Measurements from ENCODE around the gene XBP1.
"Not testable (repeated sequence)": the region's sequence is repeated elsewhere in the genome, so short reads cannot be mapped to it uniquely, and the experiment has no call there.

XBP1 gene

GRCh38 chr22:28800308-28801041, at the start of gene XBP1:
Gene XBP1 (minus strand): TSS chr22:28800569.
- DNase-seq (ENCODE audit: low read depth in 2 of 2) = peak; percentile 80 to 81

DNA sequence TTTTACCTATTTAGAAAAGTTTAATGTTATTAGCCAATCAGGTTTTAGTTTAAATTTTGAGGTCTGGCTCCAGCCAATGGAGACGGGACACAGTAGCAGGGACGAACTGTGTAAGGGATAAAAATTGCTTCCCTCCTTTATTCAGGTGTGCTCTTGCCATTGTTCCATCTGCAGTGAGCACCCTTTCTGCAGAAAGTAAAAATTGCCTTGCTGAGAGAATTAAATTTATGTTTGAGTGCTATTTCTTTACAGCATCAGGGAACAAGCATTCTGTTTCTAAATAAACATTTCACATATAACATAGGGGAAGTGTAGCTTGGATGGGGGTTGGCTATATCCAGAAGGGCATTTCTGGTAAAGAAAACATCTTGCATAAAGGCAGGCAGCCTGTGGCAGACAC, 46.6 kb upstream of the XBP1 start:
- DNase-seq (ENCODE audit: low read depth in 2 of 2) = no peak

GRCh38 chr22:28844277-28844676, 43.9 kb upstream of the XBP1 start:
- not testable (repeated sequence) for DNase-seq (ENCODE audit: low read depth in 2 of 2)

DNA sequence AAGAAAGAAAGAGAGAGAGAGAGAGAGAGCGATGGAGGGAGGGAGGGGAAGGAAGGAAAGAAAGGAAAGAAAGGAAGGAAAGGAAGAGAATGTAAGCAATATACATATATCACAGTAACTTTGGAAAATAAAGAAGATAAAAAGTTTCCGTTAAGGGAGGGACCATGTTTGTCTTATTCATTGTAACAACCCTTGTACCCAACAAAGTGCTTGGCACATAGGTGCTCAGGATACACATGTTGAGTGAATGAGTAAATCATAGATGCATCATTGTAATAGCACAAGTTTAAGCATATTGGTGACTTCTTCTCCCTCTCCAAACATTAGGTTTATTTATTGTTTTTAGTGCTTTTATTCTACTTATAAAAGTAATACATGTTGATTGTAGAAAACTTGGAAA, 43.3 kb upstream of the XBP1 start:
- DNase-seq (ENCODE audit: low read depth in 2 of 2) = no peak

- no peak for DNase-seq (ENCODE audit: low read depth in 2 of 2)
Measured at GRCh38 chr22:28841111-28841510, 40.7 kb upstream of the XBP1 start.

GRCh38 chr22:28838971-28839370, 38.6 kb upstream of the XBP1 start:
- no peak for DNase-seq (ENCODE audit: low read depth in 2 of 2)

GRCh38 chr22:28837640-28838039, 37.3 kb upstream of the XBP1 start:
- no peak for DNase-seq (ENCODE audit: low read depth in 2 of 2)

DNA sequence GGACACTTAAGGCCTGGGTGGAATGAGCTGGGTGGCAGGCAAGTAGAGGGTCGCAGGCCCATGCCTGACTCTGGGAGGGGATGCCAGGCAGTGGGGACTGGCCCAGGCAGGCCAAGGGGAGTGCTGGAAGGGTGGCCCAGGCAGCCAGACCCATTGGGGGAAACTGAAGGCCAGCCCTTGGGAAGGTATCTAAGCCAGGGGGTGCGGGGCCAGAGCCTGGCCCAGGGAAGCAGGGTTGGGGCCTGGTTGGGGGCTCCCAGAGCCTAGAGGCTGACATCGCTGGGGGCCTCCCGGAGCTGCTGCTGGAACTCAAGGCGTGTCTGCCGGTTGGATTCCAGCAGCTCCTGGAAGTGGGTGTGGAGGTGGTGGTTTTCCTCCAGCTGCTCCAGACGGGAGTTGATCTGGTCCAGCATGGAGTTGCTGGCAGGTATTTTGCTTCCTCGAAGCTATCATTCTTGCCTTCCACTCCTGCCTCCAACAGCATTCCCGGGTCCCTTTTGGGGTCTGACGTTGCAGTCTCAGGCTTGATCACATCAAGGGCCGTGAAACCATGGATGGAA, 35.3 kb upstream of the XBP1 start:
- no peak for DNase-seq (ENCODE audit: low read depth in 2 of 2)

DNA sequence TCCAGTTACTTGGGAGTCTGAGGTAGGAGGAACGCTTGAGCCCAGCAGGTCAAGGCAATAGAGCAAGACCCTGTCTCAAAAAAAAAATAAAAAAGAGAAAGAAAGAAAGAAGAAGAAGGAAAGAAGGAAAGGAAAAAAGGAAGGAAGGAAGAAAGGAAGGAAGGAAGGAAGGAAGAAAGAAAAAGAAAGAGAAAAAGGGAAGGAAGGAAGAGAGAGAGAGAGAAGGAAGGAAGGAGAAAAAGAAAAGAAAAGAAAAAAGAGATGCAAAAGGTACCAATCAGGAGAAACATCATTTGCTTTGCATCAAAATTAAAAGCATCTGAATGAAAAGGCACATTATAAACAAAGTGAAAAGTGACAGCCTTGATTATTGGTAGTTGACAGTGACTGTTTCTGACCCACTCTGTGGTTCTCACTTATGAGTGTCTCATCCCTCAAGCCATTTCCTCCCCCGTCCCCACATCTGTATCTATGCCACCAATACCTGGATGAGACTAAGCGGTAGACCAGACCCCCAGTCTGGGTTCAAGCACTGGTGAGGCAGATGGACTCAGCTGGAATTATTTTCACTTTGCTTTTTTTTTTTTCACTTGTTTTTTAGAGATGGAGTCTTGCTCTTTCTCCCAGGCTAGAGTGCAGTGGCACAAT, 33.0 kb upstream of the XBP1 start:
- no peak for DNase-seq (ENCODE audit: low read depth in 2 of 2)

DNA sequence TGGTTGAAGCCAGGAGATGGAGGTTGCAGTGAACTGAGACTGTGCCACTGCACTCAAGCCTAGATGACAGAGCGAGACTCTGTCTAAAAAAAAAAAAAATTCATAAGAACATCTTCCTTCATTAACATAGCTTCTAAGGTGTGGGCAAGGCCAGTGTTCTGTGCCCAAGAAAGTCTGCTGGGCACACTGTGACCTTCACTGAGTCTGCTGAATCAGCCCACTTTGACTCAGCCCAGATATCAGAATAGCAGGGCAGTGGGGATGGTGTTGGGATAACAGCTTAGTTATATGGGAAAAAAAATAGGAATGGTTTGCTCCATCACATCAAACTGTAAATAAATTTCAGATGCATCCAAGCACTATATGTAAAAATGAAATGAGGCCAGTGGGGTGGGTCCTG, 32.4 kb upstream of the XBP1 start:
- no peak for DNase-seq (ENCODE audit: low read depth in 2 of 2)

GRCh38 chr22:28831140-28832072, 31.0 kb upstream of the XBP1 start:
- DNase-seq (ENCODE audit: low read depth in 2 of 2) = no peak

DNA sequence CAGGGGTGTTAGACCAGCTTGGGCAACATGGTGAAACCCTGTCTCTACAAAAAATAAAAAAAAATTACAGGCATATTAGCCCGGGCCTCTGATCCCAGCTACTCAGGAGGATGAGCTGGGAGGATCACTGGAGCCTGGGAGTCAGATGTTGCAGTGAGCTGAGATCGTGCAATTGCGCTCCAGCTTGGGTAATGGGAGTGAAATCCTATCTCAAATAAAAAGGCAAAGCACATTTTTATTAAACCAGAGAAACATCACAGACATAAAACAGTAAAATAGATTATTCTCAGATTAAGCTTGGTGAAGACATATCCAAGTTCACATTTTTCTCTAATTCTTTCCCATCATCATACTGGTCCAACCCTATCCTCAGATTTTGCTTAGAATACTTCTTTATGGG, 30.1 kb upstream of the XBP1 start:
- no peak for DNase-seq (ENCODE audit: low read depth in 2 of 2)

DNA sequence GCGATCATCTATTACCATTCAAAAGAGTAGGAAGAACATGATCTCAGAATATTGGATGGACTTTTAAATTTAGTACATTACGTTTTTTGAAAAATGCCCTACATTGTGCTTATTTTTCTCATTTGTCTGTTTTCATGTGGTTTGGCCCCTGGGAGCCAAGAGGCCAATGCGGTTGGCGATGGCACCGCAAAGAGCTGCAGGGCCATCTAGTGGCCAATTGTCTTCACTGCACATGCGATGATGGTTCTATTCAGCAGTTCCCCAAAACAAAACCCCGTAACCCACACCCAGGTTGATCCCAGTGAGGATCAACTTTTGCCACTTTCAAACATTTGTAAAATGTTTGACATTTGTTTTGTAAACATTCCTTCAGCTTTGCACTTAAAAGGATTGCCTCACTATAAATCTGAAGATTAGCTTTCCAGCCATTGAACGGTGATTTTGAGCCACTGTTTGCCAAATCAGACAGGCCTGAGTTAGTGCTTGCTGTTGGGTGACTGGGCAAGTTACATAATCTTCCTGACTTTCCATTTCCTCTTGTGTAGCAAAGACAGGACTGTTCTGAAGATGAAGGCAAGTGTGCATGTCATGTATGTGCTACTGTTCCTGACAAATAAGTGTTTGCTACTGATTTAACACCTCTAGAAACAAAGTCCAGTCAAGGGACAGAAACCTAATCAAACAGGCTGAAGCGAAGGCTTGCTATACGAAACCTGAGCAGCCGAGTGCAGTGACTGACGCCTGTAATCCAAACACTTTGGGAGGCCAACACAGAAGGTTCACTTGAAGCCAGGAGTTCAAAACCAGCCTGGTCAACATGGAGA, 29.2 kb upstream of the XBP1 start:
- DNase-seq (ENCODE audit: low read depth in 2 of 2) = peak; percentile 50 to 53

DNA sequence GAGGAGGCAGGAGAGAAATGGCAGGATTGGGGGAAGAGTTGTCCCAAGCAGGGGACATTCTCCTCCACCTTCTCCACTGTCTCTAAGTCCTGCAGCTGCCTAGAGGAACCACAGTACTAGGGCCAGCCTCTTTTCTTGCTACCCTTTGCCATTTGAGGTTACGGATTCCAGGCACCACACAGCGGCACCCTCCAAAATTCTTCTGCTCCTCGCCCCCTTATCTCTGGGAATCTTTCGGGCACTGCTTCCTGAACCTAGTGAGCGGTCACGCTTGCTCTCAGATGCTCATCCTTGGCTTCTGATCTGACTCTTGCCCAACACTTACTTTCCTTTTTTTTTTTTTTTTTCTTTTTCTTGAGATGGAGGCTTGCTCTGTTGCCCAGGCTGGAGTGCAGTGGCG, 26.6 kb upstream of the XBP1 start:
- no peak for DNase-seq (ENCODE audit: low read depth in 2 of 2)

- not testable (repeated sequence) for DNase-seq (ENCODE audit: low read depth in 2 of 2)
Measured at GRCh38 chr22:28826430-28826829, 26.1 kb upstream of the XBP1 start.

GRCh38 chr22:28824455-28824854, 24.1 kb upstream of the XBP1 start:
- DNase-seq (ENCODE audit: low read depth in 2 of 2) = not testable (repeated sequence)

GRCh38 chr22:28822930-28823551, 22.7 kb upstream of the XBP1 start:
- no peak for DNase-seq (ENCODE audit: low read depth in 2 of 2)

DNA sequence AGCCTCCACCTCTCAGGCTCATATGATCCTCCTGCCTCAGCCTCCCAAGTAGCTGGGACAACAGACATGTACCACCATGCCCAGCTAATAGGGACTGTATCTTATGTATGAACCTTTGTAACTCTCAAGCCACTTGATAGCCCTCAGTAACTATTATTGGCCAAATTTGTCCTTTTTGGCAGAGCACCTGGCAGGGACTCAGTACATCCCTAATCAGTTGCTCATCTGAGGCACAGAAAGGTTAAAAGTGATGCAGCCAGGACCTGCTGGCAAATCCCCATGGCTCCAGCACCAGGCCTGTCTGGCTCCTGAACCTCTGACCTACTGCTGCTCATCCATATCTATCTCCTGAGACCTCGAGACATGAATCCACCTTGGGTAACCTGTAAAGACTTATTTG, 21.1 kb upstream of the XBP1 start:
- no peak for DNase-seq (ENCODE audit: low read depth in 2 of 2)

- no peak for DNase-seq (ENCODE audit: low read depth in 2 of 2)
Measured at GRCh38 chr22:28820885-28821284, 20.5 kb upstream of the XBP1 start.

DNA sequence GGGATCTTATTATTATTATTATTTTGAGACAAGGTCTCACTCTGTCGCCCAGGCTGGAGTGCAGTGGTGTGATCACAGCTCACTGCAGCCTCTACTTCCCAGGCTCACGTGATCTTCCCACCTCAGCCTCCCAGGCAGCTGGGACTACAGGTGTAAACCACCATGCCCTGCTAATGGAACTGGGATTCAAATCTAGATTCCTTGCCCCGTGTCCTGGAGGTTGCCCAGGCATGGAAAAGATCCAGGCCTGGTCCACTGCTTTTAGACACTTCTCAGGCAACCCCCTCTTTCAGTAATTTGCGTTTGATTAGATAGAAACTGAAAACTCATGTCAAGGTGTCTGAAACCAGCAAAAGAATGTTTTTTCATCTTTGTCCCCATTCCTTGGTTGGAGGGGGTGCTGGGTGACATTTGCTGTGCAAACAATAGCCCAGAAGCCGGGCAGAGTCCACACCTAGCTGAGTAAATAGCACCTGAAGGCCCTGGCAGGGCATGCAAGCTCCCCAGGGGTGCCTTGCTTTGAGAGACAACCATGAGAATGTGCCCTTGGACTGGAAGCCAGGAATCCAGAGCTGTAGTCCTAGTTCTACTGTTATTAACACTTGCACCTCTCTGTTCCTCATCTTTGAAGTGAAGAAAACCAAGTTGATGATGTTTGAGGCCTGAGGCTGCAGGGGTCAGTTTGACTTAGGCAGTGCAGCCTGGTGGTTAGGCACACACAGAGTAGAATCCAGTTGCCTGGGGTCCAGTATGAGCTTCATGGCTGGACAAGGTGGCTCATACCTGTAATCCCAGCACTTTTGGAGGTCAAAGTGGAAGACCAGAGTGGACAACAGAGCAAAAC, 19.1 kb upstream of the XBP1 start:
- no peak for DNase-seq (ENCODE audit: low read depth in 2 of 2)

Data from stimulated activated CD8-positive, alpha-beta memory T cell treated with anti-CD3 and anti-CD28 coated beads, Interleukin-2, amount 100 ng/mL, for 1 hour (primary cell).